ENCODE measurements around the gene DIO2. TPM values are rescaled to one million over a fixed set of nuclear protein-coding genes. Genes with fewer than 3 reads are reported as not detected.

The DIO2 gene
- polyA plus RNA-seq, 3 donors: not detected

- intact Hi-C loops (cut with micrococcal nuclease): no loop called here
- whole genome bisulfite sequencing (ENCODE audit: insufficient coverage): no CpG with 5 or more reads among the region's 1 CpG
Measured at GRCh38 chr14:80152763-80153162, 58.5 kb downstream of the DIO2 start.

GRCh38 chr14:80152166-80152565, 59.1 kb downstream of the DIO2 start:
- no peaks in the 10 kb centered on the region for H3K36me3 Mint-ChIP-seq
- no peak overlapping the region for H2AFZ ChIP-seq (ENCODE audit: insufficient read depth, low read depth, low read length, poor library complexity, severe bottlenecking)
- no peaks in the 10 kb centered on the region for H3K9me3 Mint-ChIP-seq

More at GRCh38 chr14:80152763-80153162, 58.5 kb downstream of the DIO2 start:
- H3K27me3 Mint-ChIP-seq (ENCODE audit: low read depth in 3 of 3): peaks cover 0 to 1% (median 0%) of the 10 kb centered on the region in 3 donors
- H3K4me3 ChIP-seq (replicated peaks in 1 of 3; ENCODE audit: low read depth in 2 of 3, low read length in 3 of 3): no peak overlapping the region
- H3K4me1 ChIP-seq (ENCODE audit: control insufficient read depth in 1 of 2, insufficient read depth in 2 of 2, low read length in 2 of 2): no peaks in the 10 kb centered on the region
- no peak overlapping the region for H3K4me2 ChIP-seq (replicated peaks; ENCODE audit: extremely low read depth, low read length, poor library complexity, severe bottlenecking)
- no peaks in the 10 kb centered on the region for H3K4me1 Mint-ChIP-seq
- H3K27me3 ChIP-seq (ENCODE audit: control insufficient read depth in 2 of 2, insufficient read depth in 2 of 2, low read length in 2 of 2): no peaks in the 10 kb centered on the region
- H3K36me3 ChIP-seq (replicated peaks in 1 of 2; ENCODE audit: control insufficient read depth in 1 of 2, insufficient read depth in 2 of 2, low read length in 2 of 2): no peaks in the 10 kb centered on the region
- H3K36me3 Mint-ChIP-seq: no peaks in the 10 kb centered on the region
- DNase-seq: no peak
- H3K79me2 ChIP-seq (ENCODE audit: insufficient read depth, low read length): no peaks in the 10 kb centered on the region
- TF ChIP-seq CTCF (IDR thresholded peaks at IDR 0.05): no peak
- no peak overlapping the region for H3K4me3 Mint-ChIP-seq
- no peak overlapping the region for H3K27ac Mint-ChIP-seq
- H4K20me1 ChIP-seq (ENCODE audit: insufficient read depth, low read length): no peaks in the 10 kb centered on the region
- H3K9me3 ChIP-seq (replicated peaks in 1 of 2; ENCODE audit: control insufficient read depth in 1 of 2, insufficient read depth in 1 of 2, low read length in 2 of 2): no peaks in the 10 kb centered on the region
- H3K27ac ChIP-seq (ENCODE audit: low read depth in 1 of 2, low read length in 2 of 2): no peak overlapping the region
- H3K9ac ChIP-seq (ENCODE audit: insufficient read depth, low read length, poor library complexity, severe bottlenecking): no peak overlapping the region
- H2AFZ ChIP-seq (ENCODE audit: insufficient read depth, low read depth, low read length, poor library complexity, severe bottlenecking): no peak overlapping the region
- H3K9me3 Mint-ChIP-seq: peaks cover 0 to 1% (median 0%) of the 10 kb centered on the region in 7 donors

More at GRCh38 chr14:80152166-80152565, 59.1 kb downstream of the DIO2 start:
- Histone ChIP-seq H3K27me3 (ENCODE audit: control insufficient read depth in 2 of 2, insufficient read depth in 2 of 2, low read length in 2 of 2) (no peaks in the 10 kb centered on the region), H3K27ac (ENCODE audit: low read depth in 1 of 2, low read length in 2 of 2) (no peak overlapping the region), H3K4me1 (ENCODE audit: control insufficient read depth in 1 of 2, insufficient read depth in 2 of 2, low read length in 2 of 2) (no peaks in the 10 kb centered on the region), H3K9ac (ENCODE audit: insufficient read depth, low read length, poor library complexity, severe bottlenecking) (no peak overlapping the region), H3K79me2 (ENCODE audit: insufficient read depth, low read length) (no peaks in the 10 kb centered on the region), H3K4me3 (replicated peaks in 1 of 3; ENCODE audit: low read depth in 2 of 3, low read length in 3 of 3) (no peak overlapping the region), H4K20me1 (ENCODE audit: insufficient read depth, low read length) (no peaks in the 10 kb centered on the region), H3K4me2 (replicated peaks; ENCODE audit: extremely low read depth, low read length, poor library complexity, severe bottlenecking) (no peak overlapping the region), H3K36me3 (replicated peaks in 1 of 2; ENCODE audit: control insufficient read depth in 1 of 2, insufficient read depth in 2 of 2, low read length in 2 of 2) (no peaks in the 10 kb centered on the region), H3K9me3 (replicated peaks in 1 of 2; ENCODE audit: control insufficient read depth in 1 of 2, insufficient read depth in 1 of 2, low read length in 2 of 2) (no peaks in the 10 kb centered on the region)
- no peaks in the 10 kb centered on the region for H3K4me1 Mint-ChIP-seq
- peaks cover 0 to 1% (median 0%) of the 10 kb centered on the region in 3 donors for H3K27me3 Mint-ChIP-seq (ENCODE audit: low read depth in 3 of 3)
- H3K4me3 Mint-ChIP-seq: no peak overlapping the region
- no peak for TF ChIP-seq CTCF (IDR thresholded peaks at IDR 0.05)
- no peak overlapping the region for H3K27ac Mint-ChIP-seq
- DNase-seq: no peak
- intact Hi-C loops (cut with micrococcal nuclease): no loop called here

All from CD14-positive monocyte (primary cell).